A549 (cell line): ENCODE results near the gene SLC19A1. TPM values are rescaled to one million over a fixed set of nuclear protein-coding genes. Genes with fewer than 3 reads are reported as not detected.
A peak's percentile ranks its signal among the peaks of the same experiment; 100 is the strongest.

ENCODE experiments used
- ATAC-seq, 2 experiments: fragments of 200-7000 bp in 1 of 2; fragments of >200 bp in 1 of 2; cut with Nextera tagmentation in 1 of 2; cut with Tn5 transposase in 1 of 2; 3 replicates each; pipeline versions ENCODE4 v1.8.0 to v1.9.1; 2018 to 2020; ENCODE audit warnings: mild to moderate bottlenecking in 1 of 2, moderate library complexity in 1 of 2
- CTCF ChIA-PET: fragments of 300-600 bp; sonication (Branson Sonifier 250); formaldehyde crosslinking; extraction: SDS; loops from one replicate; lab custom pipeline; 2021; ENCODE audit warnings: antibody characterized with exemption, inconsistent platforms; lab: Yijun Ruan, JAX
- POLR2A ChIA-PET: fragments of 350-600 bp; formaldehyde crosslinking; extraction: SDS; loops from one replicate; lab custom pipeline; 2021; ENCODE audit warnings: antibody characterized with exemption, inconsistent platforms; lab: Yijun Ruan, JAX
- DNase-seq, 2 experiments: peaks; one replicate each; pipeline versions ENCODE4 v3.0.0 to v3.0.0-alpha.2; 2011 to 2016; ENCODE audit warnings: low read depth in 1 of 2, low spot score in 1 of 2
- FAIRE-seq: peaks from 2 replicates; lab custom pipeline; 2011; peaks lifted over from hg19 to GRCh38; lab: Jason Lieb, UNC
- H3K27ac ChIP-seq, 2 experiments: fragments of >200 bp; sonication (Bioruptor Twin); formaldehyde crosslinking; 3 replicates each; pipeline ENCODE4 v1.5.1; 2016 to 2017
- H3K4me1 ChIP-seq: fragments of >200 bp; sonication (Bioruptor Twin); formaldehyde crosslinking; 3 replicates; pipeline ENCODE4 v1.6.1; 2016
- H3K4me2 ChIP-seq: fragments of >200 bp; sonication (Bioruptor Twin); formaldehyde crosslinking; 3 replicates; pipeline ENCODE4 v1.6.1; 2016
- H3K4me3 ChIP-seq: fragments of >200 bp; sonication (Bioruptor Twin); formaldehyde crosslinking; 3 replicates; pipeline ENCODE4 v1.5.1; 2016
- H3K9me3 ChIP-seq: fragments of >200 bp; sonication (Bioruptor Twin); formaldehyde crosslinking; 3 replicates; pipeline ENCODE4 v1.6.1; 2016
- BHLHE40 ChIP-seq: IDR thresholded peaks from 2 replicates; pipeline ENCODE4 v1.6.1; 2012; ENCODE audit warnings: low read depth, low read length, inconsistent platforms
- CBX8 ChIP-seq: fragments of 200-600 bp; sonication (generic); IDR thresholded peaks from 2 replicates; pipeline ENCODE4 v1.6.1; 2016
- CHD2 ChIP-seq: fragments of 150-350 bp; IDR thresholded peaks from 2 replicates; pipeline ENCODE4 v1.6.1; 2014; ENCODE audit warnings: low read length; ENCODE audit not compliant: partially characterized antibody
- EHF ChIP-seq: fragments of 250-450 bp; sonication (Bioruptor Pico); IDR thresholded peaks from 2 replicates; pipeline ENCODE4 v1.5.0; 2020; ENCODE audit warnings: mild to moderate bottlenecking
- FOXS1 ChIP-seq: fragments of 250-450 bp; sonication (Bioruptor Pico); IDR thresholded peaks from 2 replicates; pipeline ENCODE4 v1.5.0; 2020; ENCODE audit warnings: mild to moderate bottlenecking, moderate library complexity
- HOXB13 ChIP-seq: fragments of 250-450 bp; sonication (Bioruptor Pico); IDR thresholded peaks from 2 replicates; pipeline ENCODE4 v1.5.0; 2020; ENCODE audit warnings: low read depth, mild to moderate bottlenecking, moderate library complexity
- HOXB5 ChIP-seq: fragments of 250-450 bp; sonication (Bioruptor Pico); IDR thresholded peaks from 2 replicates; pipeline ENCODE4 v1.5.0; 2020; ENCODE audit warnings: mild to moderate bottlenecking, moderate library complexity
- JUN ChIP-seq, 2 experiments: fragments of >200 bp; sonication (Bioruptor Twin); formaldehyde crosslinking; IDR thresholded peaks; 2 replicates in 1 of 2; 3 replicates in 1 of 2; pipeline ENCODE4 v1.6.1; 2016 to 2017
- JUNB ChIP-seq: fragments of >200 bp; sonication (Bioruptor Twin); formaldehyde crosslinking; IDR thresholded peaks from 2 replicates; pipeline ENCODE4 v1.6.1; 2016
- KDM1A ChIP-seq: fragments of 200-600 bp; sonication (generic); IDR thresholded peaks from 2 replicates; pipeline ENCODE4 v1.6.1; 2016; ENCODE audit warnings: low read depth, mild to moderate bottlenecking
- KDM5A ChIP-seq: fragments of 200-600 bp; sonication (generic); IDR thresholded peaks from 2 replicates; pipeline ENCODE4 v1.6.1; 2016; ENCODE audit warnings: antibody characterized with exemption, mild to moderate bottlenecking
- NFE2L2 ChIP-seq: fragments of 150-350 bp; conservative IDR thresholded peaks from 2 replicates; pipeline ENCODE4 v1.6.1; 2014; ENCODE audit warnings: low read length
- NPAS2 ChIP-seq: fragments of 250-450 bp; sonication (Bioruptor Pico); IDR thresholded peaks from 2 replicates; pipeline ENCODE4 v1.8.0; 2022; ENCODE audit warnings: mild to moderate bottlenecking, moderate library complexity, borderline replicate concordance
- POLR2A ChIP-seq: IDR thresholded peaks from 2 replicates; pipeline ENCODE4 v1.6.1; 2012; ENCODE audit warnings: mild to moderate bottlenecking, low read length
- RAD21 ChIP-seq, 2 experiments: fragments of >200 bp in 1 of 2; sonication (Bioruptor Twin) in 1 of 2; formaldehyde crosslinking in 1 of 2; IDR thresholded peaks in 1 of 2; conservative IDR thresholded peaks in 1 of 2; 2 replicates in 1 of 2; 3 replicates in 1 of 2; pipeline ENCODE4 v1.6.1; 2012 to 2018; ENCODE audit warnings: inconsistent platforms in 1 of 2
- RARB ChIP-seq: fragments of 250-450 bp; sonication (Bioruptor Pico); IDR thresholded peaks from 2 replicates; pipeline ENCODE4 v1.8.0; 2021; ENCODE audit warnings: mild to moderate bottlenecking, moderate library complexity
- RCOR1 ChIP-seq: fragments of 150-350 bp; IDR thresholded peaks from 2 replicates; pipeline ENCODE4 v1.6.1; 2014; ENCODE audit warnings: antibody characterized with exemption, low read length, low read depth
- ZFP36 ChIP-seq: fragments of 450-650 bp; IDR thresholded peaks from 2 replicates; pipeline ENCODE4 v1.6.1; 2014; ENCODE audit warnings: borderline replicate concordance; ENCODE audit not compliant: partially characterized antibody
- ZNF302 ChIP-seq: fragments of 250-450 bp; sonication (Bioruptor Pico); IDR thresholded peaks from 2 replicates; pipeline ENCODE4 v1.9.0; 2021; ENCODE audit warnings: inconsistent platforms, mild to moderate bottlenecking, moderate library complexity
- ZSCAN20 ChIP-seq: fragments of 250-450 bp; sonication (Bioruptor Pico); IDR thresholded peaks from 2 replicates; pipeline ENCODE4 v1.8.0; 2022; ENCODE audit warnings: mild to moderate bottlenecking, moderate library complexity
- WGBS: methylation state at CpG from one replicate; pipeline ENCODE4 v1.1.6; 2017; ENCODE audit errors: missing lambda C conversion rate; 5-methylcytosine and 5-hydroxymethylcytosine counted together
- polyA plus RNA-seq, 4 experiments: library from polyadenylated mRNA; depleted of rRNA in 3 of 4; stranded (reverse); fragments of >200 nt; fragmentation: RNase III in 1 of 4; extraction: RNeasy Plus Mini Kit Qiagen cat#74134 plus additional on column Dnase treatment in 1 of 4; gene quantifications; 2 replicates in 3 of 4; 3 replicates in 1 of 4; pipeline ENCODE4 v1.2.3, GENCODE V29; 2011 to 2017
- TF ChIP-seq, protein P1 (sequence below): fragments of >200 bp; sonication (Bioruptor Twin); formaldehyde crosslinking; IDR thresholded peaks from 3 replicates; pipeline ENCODE4 v1.6.1; 2016
- TF ChIP-seq, protein P2 (sequence below): fragments of 450-650 bp; IDR thresholded peaks from 2 replicates; pipeline ENCODE4 v1.6.1; 2014; ENCODE audit warnings: antibody characterized with exemption
- TF ChIP-seq, protein P3 (sequence below): IDR thresholded peaks from 2 replicates; pipeline ENCODE4 v1.6.1; 2012
- TF ChIP-seq, protein P4 (sequence below): fragments of >200 bp; sonication (Bioruptor Twin); formaldehyde crosslinking; IDR thresholded peaks from 2 replicates; pipeline ENCODE4 v1.6.1; 2016
- TF ChIP-seq, protein P5 (sequence below): fragments of 150-350 bp; IDR thresholded peaks from 2 replicates; pipeline ENCODE4 v1.6.1; 2014; ENCODE audit warnings: low read depth, mild to moderate bottlenecking, low read length

Gene SLC19A1
- polyA plus RNA-seq, 2 of the 4 experiments (the other 2 are of a cell fraction) = 9.8 to 14.0 TPM

DNA sequence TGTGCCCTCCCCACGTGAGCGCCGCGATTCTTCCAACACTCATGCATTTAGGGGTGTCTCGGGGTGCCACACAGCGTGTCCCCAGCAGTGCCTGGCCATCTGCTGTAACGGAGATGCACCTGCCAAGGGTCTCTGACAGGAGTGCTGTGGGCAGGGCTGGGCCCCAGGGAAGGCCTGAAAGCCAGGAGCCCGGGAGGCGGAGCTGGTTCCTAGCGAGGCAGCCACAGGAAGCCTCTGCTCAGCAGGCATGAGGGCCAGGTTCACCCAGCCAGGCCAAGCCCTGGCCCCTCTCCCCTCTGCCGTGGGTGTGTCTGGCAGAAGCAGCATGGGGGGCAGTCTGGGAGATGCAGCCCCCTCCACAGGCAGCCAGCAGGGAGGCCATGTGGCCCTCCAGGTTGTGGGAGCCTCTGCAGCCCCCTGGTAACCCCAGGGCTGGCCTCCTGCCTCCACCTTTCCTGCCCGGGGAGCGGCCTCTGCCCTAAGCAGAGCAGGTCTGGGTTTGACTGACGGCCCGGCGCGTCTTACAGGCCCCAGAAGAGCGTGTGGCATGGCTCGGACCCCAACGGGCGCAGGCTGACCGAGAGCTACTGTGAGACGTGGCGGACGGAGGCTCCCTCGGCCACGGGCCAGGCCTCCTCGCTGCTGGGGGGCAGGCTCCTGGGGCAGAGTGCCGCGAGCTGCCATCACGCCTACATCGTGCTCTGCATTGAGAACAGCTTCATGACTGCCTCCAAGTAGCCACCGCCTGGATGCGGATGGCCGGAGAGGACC lies 30.4 kb downstream of the SLC19A1 start:
- no peak for FAIRE-seq
- no peak for DNase-seq
- Histone ChIP-seq H3K4me2 (no peak overlapping the region), H3K4me1 (no peaks in the 10 kb centered on the region), H3K9me3 (no peaks in the 10 kb centered on the region), H3K27ac (no peak overlapping the region), H3K4me3 (no peak overlapping the region)
- no peak for ATAC-seq
- TF ChIP-seq ZFP36 = no peak
- ChIA-PET CTCF (no interaction called here), POLR2A (no interaction called here)
- WGBS = 94% methylated on average over 17 of the region's 35 CpGs

DNA sequence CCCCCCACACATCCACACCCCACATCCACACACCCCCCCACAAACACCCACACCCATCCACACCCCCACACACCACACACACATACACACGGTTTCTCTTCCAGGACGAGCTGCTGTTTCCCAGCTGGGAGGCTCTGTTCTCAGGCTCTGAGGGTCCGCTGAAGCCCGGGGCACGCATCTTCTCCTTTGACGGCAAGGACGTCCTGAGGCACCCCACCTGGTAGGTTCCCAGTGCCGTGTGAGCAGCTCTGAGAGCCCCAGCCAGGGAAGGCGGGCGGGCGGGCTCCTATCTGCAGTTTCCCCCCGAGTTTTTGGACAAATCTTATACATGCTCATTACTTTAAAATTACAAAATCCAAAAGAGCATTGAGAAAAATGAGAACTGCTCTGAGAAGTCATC lies 31.2 kb downstream of the SLC19A1 start:
- FAIRE-seq (no peak), DNase-seq (no peak), ATAC-seq (no peak)
- Histone ChIP-seq H3K4me2 (no peak overlapping the region), H3K27ac (no peak overlapping the region), H3K9me3 (no peaks in the 10 kb centered on the region), H3K4me1 (no peaks in the 10 kb centered on the region), H3K4me3 (no peak overlapping the region)
- WGBS = 83% methylated on average over 9 of the region's 12 CpGs
- TF ChIP-seq, protein P1, sequence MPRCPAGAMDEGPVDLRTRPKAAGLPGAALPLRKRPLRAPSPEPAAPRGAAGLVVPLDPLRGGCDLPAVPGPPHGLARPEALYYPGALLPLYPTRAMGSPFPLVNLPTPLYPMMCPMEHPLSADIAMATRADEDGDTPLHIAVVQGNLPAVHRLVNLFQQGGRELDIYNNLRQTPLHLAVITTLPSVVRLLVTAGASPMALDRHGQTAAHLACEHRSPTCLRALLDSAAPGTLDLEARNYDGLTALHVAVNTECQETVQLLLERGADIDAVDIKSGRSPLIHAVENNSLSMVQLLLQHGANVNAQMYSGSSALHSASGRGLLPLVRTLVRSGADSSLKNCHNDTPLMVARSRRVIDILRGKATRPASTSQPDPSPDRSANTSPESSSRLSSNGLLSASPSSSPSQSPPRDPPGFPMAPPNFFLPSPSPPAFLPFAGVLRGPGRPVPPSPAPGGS = no peak
- TF ChIP-seq NFE2L2 = no peak
- no peak for TF ChIP-seq KDM5A
- ChIA-PET POLR2A (no interaction called here), CTCF (no interaction called here)

DNA sequence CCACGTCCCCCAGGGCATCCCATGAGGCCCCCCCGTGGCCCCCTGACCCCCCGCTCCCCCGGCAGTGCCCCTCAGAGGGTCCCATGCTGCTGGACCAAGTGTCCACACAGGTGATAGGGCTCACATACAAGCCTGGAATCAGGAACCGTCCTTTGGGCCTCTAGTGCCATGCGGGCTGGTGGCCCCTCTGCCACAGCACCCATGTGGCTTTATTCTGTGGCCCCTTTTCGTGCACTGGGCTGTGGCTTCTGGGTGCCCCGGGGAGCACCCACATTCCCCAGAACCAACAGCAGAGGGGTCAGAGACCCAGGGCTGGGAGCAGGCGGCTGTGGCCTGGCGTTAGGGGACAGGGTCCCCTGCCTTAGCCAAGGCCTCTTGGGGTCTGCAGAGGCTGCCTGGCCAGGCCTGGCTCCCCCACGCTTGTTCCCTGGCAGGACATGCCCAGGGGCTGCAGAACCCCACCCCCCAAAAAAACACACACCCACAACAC lies 31.7 kb downstream of the SLC19A1 start:
- ChIA-PET POLR2A (no interaction called here), CTCF (interaction anchor here (0.6 kb wide), 1 partner anchor 308 kb away, joined by 3 read pairs; no protein-coding TSS in a partner anchor)
- Histone ChIP-seq H3K9me3 (no peaks in the 10 kb centered on the region), H3K4me2 (no peak overlapping the region), H3K4me3 (no peak overlapping the region), H3K4me1 (no peaks in the 10 kb centered on the region), H3K27ac (no peak overlapping the region)
- ATAC-seq = no peak
- WGBS = no CpG with 5 or more reads among the region's 11 CpGs
- no peak for DNase-seq
- no peak for TF ChIP-seq RAD21 (conservative IDR thresholded peaks at IDR 0.05 in 1 of 2, IDR thresholded peaks at IDR 0.05 in 1 of 2)
- TF ChIP-seq CBX8 = no peak
- TF ChIP-seq HOXB5 (CRISPR knock-in tag) = no peak
- no peak for TF ChIP-seq CHD2
- no peak for TF ChIP-seq FOXS1 (CRISPR knock-in tag)
- TF ChIP-seq BHLHE40 = no peak
- no peak for TF ChIP-seq JUNB
- FAIRE-seq = no peak

DNA sequence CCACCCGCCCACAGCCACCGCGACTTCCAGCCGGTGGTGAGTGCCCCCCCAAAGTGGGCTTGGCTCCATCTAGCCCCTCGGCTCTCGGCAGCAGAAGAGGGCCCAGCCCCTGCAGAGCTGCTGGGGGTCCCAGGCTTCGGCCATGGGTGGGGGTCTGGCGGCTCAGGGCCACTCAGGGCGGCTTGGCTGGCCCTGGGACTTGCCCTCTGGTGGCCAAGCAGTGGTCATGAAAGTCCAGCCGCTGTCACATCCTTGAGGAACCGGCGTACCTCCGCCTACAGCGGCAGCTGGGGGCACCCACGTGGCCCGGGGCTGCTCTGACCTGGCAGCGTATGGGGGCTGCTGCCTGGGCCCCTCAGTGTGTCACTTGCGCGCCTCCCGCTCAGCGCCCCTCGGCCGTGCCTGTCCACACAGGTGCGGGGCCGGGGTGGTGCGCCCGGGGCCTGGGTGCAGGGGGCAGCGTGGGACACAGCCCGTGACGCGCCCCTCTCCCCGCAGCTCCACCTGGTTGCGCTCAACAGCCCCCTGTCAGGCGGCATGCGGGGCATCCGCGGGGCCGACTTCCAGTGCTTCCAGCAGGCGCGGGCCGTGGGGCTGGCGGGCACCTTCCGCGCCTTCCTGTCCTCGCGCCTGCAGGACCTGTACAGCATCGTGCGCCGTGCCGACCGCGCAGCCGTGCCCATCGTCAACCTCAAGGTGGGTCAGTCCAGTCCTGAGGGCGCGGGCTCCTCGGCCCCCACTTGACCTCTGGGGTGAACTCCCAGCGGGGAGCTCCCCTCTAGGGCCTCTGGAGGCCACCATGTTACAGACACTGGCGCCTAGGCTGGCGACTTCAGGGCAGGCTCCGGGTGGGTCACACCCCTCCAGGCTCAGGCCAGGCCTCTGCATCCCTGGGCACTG lies 32.4 kb downstream of the SLC19A1 start:
- CTCF ChIA-PET = interaction anchor here (0.6 kb wide), 1 partner anchor 309 kb away, joined by 3 read pairs; no protein-coding TSS in a partner anchor
- Histone ChIP-seq H3K27ac (no peak overlapping the region), H3K4me2 (no peak overlapping the region), H3K9me3 (no peaks in the 10 kb centered on the region), H3K4me3 (no peak overlapping the region), H3K4me1 (no peaks in the 10 kb centered on the region)
- ATAC-seq (peak in 1 of 2 experiments; percentile 13; a peak in 3 of 6 replicates), DNase-seq (no peak), FAIRE-seq (no peak)
- POLR2A ChIA-PET = no interaction called here
- no peak for TF ChIP-seq ZSCAN20 (CRISPR knock-in tag)
- TF ChIP-seq POLR2A = no peak
- TF ChIP-seq KDM5A = no peak
- TF ChIP-seq, protein P2, sequence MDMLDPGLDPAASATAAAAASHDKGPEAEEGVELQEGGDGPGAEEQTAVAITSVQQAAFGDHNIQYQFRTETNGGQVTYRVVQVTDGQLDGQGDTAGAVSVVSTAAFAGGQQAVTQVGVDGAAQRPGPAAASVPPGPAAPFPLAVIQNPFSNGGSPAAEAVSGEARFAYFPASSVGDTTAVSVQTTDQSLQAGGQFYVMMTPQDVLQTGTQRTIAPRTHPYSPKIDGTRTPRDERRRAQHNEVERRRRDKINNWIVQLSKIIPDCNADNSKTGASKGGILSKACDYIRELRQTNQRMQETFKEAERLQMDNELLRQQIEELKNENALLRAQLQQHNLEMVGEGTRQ = no peak
- no peak for TF ChIP-seq RARB (CRISPR knock-in tag)
- TF ChIP-seq, protein P3, sequence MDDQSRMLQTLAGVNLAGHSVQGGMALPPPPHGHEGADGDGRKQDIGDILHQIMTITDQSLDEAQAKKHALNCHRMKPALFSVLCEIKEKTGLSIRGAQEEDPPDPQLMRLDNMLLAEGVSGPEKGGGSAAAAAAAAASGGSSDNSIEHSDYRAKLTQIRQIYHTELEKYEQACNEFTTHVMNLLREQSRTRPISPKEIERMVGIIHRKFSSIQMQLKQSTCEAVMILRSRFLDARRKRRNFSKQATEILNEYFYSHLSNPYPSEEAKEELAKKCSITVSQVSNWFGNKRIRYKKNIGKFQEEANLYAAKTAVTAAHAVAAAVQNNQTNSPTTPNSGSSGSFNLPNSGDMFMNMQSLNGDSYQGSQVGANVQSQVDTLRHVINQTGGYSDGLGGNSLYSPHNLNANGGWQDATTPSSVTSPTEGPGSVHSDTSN = no peak
- TF ChIP-seq, protein P4, sequence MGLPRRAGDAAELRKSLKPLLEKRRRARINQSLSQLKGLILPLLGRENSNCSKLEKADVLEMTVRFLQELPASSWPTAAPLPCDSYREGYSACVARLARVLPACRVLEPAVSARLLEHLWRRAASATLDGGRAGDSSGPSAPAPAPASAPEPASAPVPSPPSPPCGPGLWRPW = no peak
- no peak for TF ChIP-seq KDM1A
- TF ChIP-seq, protein P5, sequence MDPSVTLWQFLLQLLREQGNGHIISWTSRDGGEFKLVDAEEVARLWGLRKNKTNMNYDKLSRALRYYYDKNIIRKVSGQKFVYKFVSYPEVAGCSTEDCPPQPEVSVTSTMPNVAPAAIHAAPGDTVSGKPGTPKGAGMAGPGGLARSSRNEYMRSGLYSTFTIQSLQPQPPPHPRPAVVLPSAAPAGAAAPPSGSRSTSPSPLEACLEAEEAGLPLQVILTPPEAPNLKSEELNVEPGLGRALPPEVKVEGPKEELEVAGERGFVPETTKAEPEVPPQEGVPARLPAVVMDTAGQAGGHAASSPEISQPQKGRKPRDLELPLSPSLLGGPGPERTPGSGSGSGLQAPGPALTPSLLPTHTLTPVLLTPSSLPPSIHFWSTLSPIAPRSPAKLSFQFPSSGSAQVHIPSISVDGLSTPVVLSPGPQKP = no peak
- no peak for TF ChIP-seq RCOR1
- TF ChIP-seq EHF (CRISPR knock-in tag) = no peak
- TF ChIP-seq HOXB13 (CRISPR knock-in tag) = no peak
- TF ChIP-seq ZNF302 (CRISPR knock-in tag) = no peak
- no peak for TF ChIP-seq BHLHE40
- no peak for TF ChIP-seq NPAS2 (CRISPR knock-in tag)
- TF ChIP-seq HOXB5 (CRISPR knock-in tag) = no peak
- TF ChIP-seq RAD21 (conservative IDR thresholded peaks at IDR 0.05 in 1 of 2, IDR thresholded peaks at IDR 0.05 in 1 of 2) = no peak
- no peak; a peak in 1 of 5 replicates for TF ChIP-seq JUN (IDR thresholded peaks at IDR 0.05)
- no CpG with 5 or more reads among the region's 61 CpGs for WGBS
